ENCODE measurements around the gene ATXN1. TPM values are rescaled to one million over a fixed set of nuclear protein-coding genes. Genes with fewer than 3 reads are reported as not detected.

ATXN1 gene
- total and polyA plus RNA-seq, 2 of the 13 experiments (the other 11 are each of a cell fraction or from before 2014, with no cell fraction given) = 20.7 to 39.5 TPM

DNA sequence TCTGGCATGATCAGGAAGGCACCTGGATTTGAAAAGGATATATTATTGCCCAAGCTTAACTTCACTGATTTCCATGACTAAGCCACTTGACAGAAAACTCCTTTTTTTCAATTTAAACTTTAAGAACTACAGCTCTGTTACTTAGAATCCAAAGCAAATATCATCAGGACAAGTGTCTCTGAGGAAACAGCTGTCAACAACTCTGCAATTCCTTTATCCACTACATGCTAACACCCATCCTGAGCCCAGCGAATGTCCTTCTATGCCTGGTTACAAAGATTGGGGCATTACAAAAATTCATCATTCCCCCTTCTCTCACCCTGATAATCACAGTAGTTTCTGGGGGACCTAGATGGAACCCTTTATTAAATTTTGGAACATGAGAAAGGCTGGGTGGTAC is 386.1 kb downstream of the ATXN1 start (continued):
- TF ChIP-seq ZNF547 (CRISPR knock-in tag; IDR thresholded peaks at IDR 0.05) (no peak), ZNF3 (CRISPR knock-in tag; IDR thresholded peaks at IDR 0.05) (no peak), ZNF430 (CRISPR knock-in tag; IDR thresholded peaks at IDR 0.05) (no peak), SMYD3 (CRISPR knock-in tag; IDR thresholded peaks at IDR 0.05) (no peak)
- TF ChIP-seq, protein P1, sequence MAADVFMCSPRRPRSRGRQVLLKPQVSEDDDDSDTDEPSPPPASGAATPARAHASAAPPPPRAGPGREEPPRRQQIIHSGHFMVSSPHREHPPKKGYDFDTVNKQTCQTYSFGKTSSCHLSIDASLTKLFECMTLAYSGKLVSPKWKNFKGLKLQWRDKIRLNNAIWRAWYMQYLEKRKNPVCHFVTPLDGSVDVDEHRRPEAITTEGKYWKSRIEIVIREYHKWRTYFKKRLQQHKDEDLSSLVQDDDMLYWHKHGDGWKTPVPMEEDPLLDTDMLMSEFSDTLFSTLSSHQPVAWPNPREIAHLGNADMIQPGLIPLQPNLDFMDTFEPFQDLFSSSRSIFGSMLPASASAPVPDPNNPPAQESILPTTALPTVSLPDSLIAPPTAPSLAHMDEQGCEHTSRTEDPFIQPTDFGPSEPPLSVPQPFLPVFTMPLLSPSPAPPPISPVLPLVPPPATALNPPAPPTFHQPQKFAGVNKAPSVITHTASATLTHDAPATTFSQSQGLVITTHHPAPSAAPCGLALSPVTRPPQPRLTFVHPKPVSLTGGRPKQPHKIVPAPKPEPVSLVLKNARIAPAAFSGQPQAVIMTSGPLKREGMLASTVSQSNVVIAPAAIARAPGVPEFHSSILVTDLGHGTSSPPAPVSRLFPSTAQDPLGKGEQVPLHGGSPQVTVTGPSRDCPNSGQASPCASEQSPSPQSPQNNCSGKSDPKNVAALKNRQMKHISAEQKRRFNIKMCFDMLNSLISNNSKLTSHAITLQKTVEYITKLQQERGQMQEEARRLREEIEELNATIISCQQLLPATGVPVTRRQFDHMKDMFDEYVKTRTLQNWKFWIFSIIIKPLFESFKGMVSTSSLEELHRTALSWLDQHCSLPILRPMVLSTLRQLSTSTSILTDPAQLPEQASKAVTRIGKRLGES (CRISPR knock-in tag; IDR thresholded peaks at IDR 0.05; ENCODE audit: borderline replicate concordance) = no peak

DNA sequence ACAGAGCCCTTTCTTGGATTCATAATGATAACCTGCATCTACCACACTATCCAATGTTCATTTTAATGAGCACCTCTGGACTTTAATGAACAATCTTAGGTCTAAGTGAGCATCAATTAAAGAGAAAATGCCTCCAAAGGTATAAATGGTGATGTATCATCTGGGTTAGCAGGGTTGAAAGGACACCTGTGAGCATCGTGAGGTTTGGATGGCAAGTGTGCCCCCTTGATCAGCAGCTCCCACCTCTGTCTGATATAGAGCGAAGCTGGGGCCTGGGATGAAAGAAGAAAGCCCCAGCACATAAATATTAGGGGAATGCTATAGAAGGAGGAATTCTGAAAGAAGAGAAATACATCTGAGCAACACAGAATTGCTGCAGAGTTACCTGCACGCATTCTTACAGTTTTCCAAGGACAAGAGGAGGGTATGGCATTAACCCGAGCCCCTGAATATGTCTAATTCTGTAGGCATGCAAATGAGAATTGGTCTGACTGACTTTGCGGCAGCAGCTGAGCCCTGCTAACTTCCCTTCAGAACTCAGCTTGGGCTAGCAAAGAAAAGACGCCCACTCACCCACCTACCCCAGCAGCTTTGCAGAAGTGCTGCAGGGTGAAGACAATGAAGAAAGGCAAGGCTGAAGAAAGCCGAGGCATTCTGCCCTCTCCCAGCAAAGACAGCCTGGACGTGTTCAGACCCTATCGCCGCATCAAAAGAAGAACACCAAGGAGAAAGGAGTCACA is 386.6 kb downstream of the ATXN1 start:
- WGBS (ENCODE audit: low lambda C conversion rate) = 97% methylated on average over 10 of the region's 10 CpGs
- Histone ChIP-seq H3K27ac (ENCODE audit: extremely low read length, insufficient read depth, low read length) (no peak overlapping the region), H3K4me2 (ENCODE audit: low read depth, low read length) (no peak overlapping the region), H3K4me3 (replicated peaks in 1 of 3; ENCODE audit: insufficient read depth in 1 of 3, low read depth in 2 of 3, low read length in 3 of 3) (no peak overlapping the region), H3K9ac (ENCODE audit: insufficient read depth, low read depth, low read length) (no peak overlapping the region), H2AFZ (ENCODE audit: low read length) (no peak overlapping the region), H3K79me2 (ENCODE audit: insufficient read depth, low read length) (no peaks in the 10 kb centered on the region), H3K36me3 (replicated peaks in 1 of 2; ENCODE audit: control insufficient read depth in 1 of 2, insufficient read depth in 2 of 2, low read length in 2 of 2) (peaks cover 0 to 2% of the 10 kb centered on the region in 2 experiments; a peak in 3 of 5 replicates), H3K27me3 (ENCODE audit: control insufficient read depth in 1 of 2, insufficient read depth in 2 of 2, low read length in 2 of 2) (no peaks in the 10 kb centered on the region), H3K4me1 (ENCODE audit: insufficient read depth, low read length) (no peaks in the 10 kb centered on the region), H3K9me3 (ENCODE audit: low read length) (no peaks in the 10 kb centered on the region), H4K20me1 (ENCODE audit: insufficient read depth, low read length) (no peaks in the 10 kb centered on the region)
- intact Hi-C loops (cut with micrococcal nuclease; ENCODE audit: unreplicated experiment) = no loop called here
- no peak for DNase-seq (ENCODE audit: low spot score)
- in situ Hi-C loops (cut with HindIII; ENCODE audit: extremely low pct_ligation_motif_present, low pct_unique_long_range_greater_than_20kb) = no loop called here
- BruUV-seq (replicated peaks) = no TSS peak
- POLR2A ChIA-PET = no interaction called here
- CTCF ChIA-PET (ENCODE audit: low intra/inter-chr PET ratio, low total read pairs) = no interaction called here
- ATAC-seq = no peak
- no peak for FAIRE-seq
- TF ChIP-seq YY1 (IDR thresholded peaks at IDR 0.05; ENCODE audit: insufficient read depth, insufficient replicate concordance, low read depth, low read length) = no peak
- no peak for TF ChIP-seq SMYD3 (CRISPR knock-in tag; IDR thresholded peaks at IDR 0.05)
- no peak for TF ChIP-seq ZNF224 (CRISPR knock-in tag; IDR thresholded peaks at IDR 0.05)
- TF ChIP-seq SRY (CRISPR knock-in tag; IDR thresholded peaks at IDR 0.05) = no peak
- TF ChIP-seq MTA3 (CRISPR knock-in tag; IDR thresholded peaks at IDR 0.05) = no peak
- TF ChIP-seq GTF2F1 (IDR thresholded peaks at IDR 0.05; ENCODE audit: low read length) = no peak
- TF ChIP-seq HDAC1 (CRISPR knock-in tag; IDR thresholded peaks at IDR 0.05) = no peak
- TF ChIP-seq GATAD1 (CRISPR knock-in tag; IDR thresholded peaks at IDR 0.05) = no peak
- TF ChIP-seq, protein P2, sequence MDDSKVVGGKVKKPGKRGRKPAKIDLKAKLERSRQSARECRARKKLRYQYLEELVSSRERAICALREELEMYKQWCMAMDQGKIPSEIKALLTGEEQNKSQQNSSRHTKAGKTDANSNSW (CRISPR knock-in tag; IDR thresholded peaks at IDR 0.05; ENCODE audit: borderline replicate concordance) = no peak
- no peak for TF ChIP-seq ONECUT2 (CRISPR knock-in tag; IDR thresholded peaks at IDR 0.05)
- no peak for TF ChIP-seq ZNF441 (CRISPR knock-in tag; IDR thresholded peaks at IDR 0.05; ENCODE audit: borderline replicate concordance)
- TF ChIP-seq, protein P3, sequence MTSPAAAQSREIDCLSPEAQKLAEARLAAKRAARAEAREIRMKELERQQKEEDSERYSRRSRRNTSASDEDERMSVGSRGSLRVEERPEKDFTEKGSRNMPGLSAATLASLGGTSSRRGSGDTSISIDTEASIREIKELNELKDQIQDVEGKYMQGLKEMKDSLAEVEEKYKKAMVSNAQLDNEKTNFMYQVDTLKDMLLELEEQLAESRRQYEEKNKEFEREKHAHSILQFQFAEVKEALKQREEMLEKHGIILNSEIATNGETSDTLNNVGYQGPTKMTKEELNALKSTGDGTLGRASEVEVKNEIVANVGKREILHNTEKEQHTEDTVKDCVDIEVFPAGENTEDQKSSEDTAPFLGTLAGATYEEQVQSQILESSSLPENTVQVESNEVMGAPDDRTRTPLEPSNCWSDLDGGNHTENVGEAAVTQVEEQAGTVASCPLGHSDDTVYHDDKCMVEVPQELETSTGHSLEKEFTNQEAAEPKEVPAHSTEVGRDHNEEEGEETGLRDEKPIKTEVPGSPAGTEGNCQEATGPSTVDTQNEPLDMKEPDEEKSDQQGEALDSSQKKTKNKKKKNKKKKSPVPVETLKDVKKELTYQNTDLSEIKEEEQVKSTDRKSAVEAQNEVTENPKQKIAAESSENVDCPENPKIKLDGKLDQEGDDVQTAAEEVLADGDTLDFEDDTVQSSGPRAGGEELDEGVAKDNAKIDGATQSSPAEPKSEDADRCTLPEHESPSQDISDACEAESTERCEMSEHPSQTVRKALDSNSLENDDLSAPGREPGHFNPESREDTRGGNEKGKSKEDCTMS (CRISPR knock-in tag; conservative IDR thresholded peaks at IDR 0.05) = no peak
- TF ChIP-seq, protein P4, sequence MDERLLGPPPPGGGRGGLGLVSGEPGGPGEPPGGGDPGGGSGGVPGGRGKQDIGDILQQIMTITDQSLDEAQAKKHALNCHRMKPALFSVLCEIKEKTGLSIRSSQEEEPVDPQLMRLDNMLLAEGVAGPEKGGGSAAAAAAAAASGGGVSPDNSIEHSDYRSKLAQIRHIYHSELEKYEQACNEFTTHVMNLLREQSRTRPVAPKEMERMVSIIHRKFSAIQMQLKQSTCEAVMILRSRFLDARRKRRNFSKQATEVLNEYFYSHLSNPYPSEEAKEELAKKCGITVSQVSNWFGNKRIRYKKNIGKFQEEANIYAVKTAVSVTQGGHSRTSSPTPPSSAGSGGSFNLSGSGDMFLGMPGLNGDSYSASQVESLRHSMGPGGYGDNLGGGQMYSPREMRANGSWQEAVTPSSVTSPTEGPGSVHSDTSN (CRISPR knock-in tag; IDR thresholded peaks at IDR 0.05) = no peak
- no peak for TF ChIP-seq CCAR2 (optimal IDR thresholded peaks at IDR 0.05; ENCODE audit: low read depth, low read length)
